Mucosa of rectum (tissue), 2 donors: ENCODE data around the gene ALDH2.
"Not testable (repeated sequence)": the region's sequence is repeated elsewhere in the genome, so short reads cannot be mapped to it uniquely, and the experiment has no call there.

Experiments used
- H3K27ac ChIP-seq, 2 donors: one replicate each; pipeline ENCODE4 v1.7.0; 2013; ENCODE audit warnings: inconsistent platforms in 2 of 2, low read depth in 2 of 2, low read length in 2 of 2
- H3K27me3 ChIP-seq, 2 donors: one replicate each; pipeline ENCODE4 v1.7.0; 2013; ENCODE audit warnings: low read length in 2 of 2; ENCODE audit not compliant: control insufficient read depth in 2 of 2, insufficient read depth in 2 of 2
- H3K36me3 ChIP-seq, 2 donors: one replicate each; pipeline ENCODE4 v1.7.0; 2013; ENCODE audit warnings: low read length in 2 of 2; ENCODE audit not compliant: control insufficient read depth in 2 of 2, insufficient read depth in 2 of 2
- H3K4me1 ChIP-seq, 2 donors: one replicate each; pipeline ENCODE4 v1.7.0; 2013; ENCODE audit warnings: low read length in 2 of 2, mild to moderate bottlenecking in 1 of 2; ENCODE audit not compliant: control insufficient read depth in 2 of 2, insufficient read depth in 2 of 2
- H3K4me3 ChIP-seq, 2 donors: one replicate each; pipeline ENCODE4 v1.7.0; 2013; ENCODE audit warnings: low read length in 2 of 2
- H3K9ac ChIP-seq, 2 donors: one replicate each; pipeline ENCODE4 v1.7.0; 2013; ENCODE audit warnings: low read length in 2 of 2, low read depth in 1 of 2, mild to moderate bottlenecking in 1 of 2
- H3K9me3 ChIP-seq, 2 donors: one replicate each; pipeline ENCODE4 v1.7.0; 2013; ENCODE audit warnings: low read length in 2 of 2; ENCODE audit not compliant: control insufficient read depth in 2 of 2
- donor health status: healthy.
- donor health status: Normal muscosa, but diverticular disease.

The ALDH2 gene

GRCh38 chr12:111766608-111767361, at the start of gene ALDH2:
TSS of gene ALDH2 (plus strand) at chr12:111766933. CDS start at chr12:111766983, 50 bp downstream.
- Histone ChIP-seq H3K27me3 (no peaks in the 10 kb centered on the region), H3K4me1 (peaks cover 31 to 41% of the 10 kb centered on the region in 2 donors), H3K9me3 (no peaks in the 10 kb centered on the region), H3K4me3 (peak within 1 kb of the TSS; percentile 90 to 95), H3K9ac (peak within 1 kb of the TSS; percentile 88 to 91), H3K36me3 (peaks cover 7 to 9% of the 10 kb centered on the region in 2 donors), H3K27ac (peak within 1 kb of the TSS; percentile 86 to 88)

GRCh38 chr12:111719316-111719715, 47.4 kb upstream of the ALDH2 start:
- not testable (repeated sequence) for H3K27ac ChIP-seq, H3K4me3 ChIP-seq, H3K9ac ChIP-seq, H3K4me1 ChIP-seq, H3K9me3 ChIP-seq, H3K27me3 ChIP-seq
- peaks cover 17 to 27% of the 10 kb centered on the region in 2 donors for H3K36me3 ChIP-seq

GRCh38 chr12:111720457-111720856, 46.3 kb upstream of the ALDH2 start:
- peaks cover 14 to 25% of the 10 kb centered on the region in 2 donors for H3K36me3 ChIP-seq
- H3K9me3 ChIP-seq = no peaks in the 10 kb centered on the region
- H3K9ac ChIP-seq = no peak overlapping the region
- no peak overlapping the region for H3K27ac ChIP-seq
- no peaks in the 10 kb centered on the region for H3K27me3 ChIP-seq
- no peaks in the 10 kb centered on the region for H3K4me1 ChIP-seq
- no peak overlapping the region for H3K4me3 ChIP-seq

- not testable (repeated sequence) for H3K27me3 ChIP-seq, H3K9ac ChIP-seq, H3K27ac ChIP-seq, H3K4me3 ChIP-seq, H3K9me3 ChIP-seq, H3K4me1 ChIP-seq
- H3K36me3 ChIP-seq = peaks cover 11 to 20% of the 10 kb centered on the region in 2 donors
These were observed 42.9 kb upstream of the ALDH2 start for GRCh38 chr12:111723646-111724360.

- Histone ChIP-seq H3K4me1 (no peaks in the 10 kb centered on the region), H3K27ac (no peak overlapping the region), H3K36me3 (peaks cover 25 to 40% of the 10 kb centered on the region in 2 donors), H3K9me3 (no peaks in the 10 kb centered on the region), H3K9ac (no peak overlapping the region), H3K27me3 (no peaks in the 10 kb centered on the region), H3K4me3 (no peak overlapping the region)
These were observed 37.9 kb upstream of the ALDH2 start for GRCh38 chr12:111728795-111729194.

GRCh38 chr12:111730420-111730819, 36.3 kb upstream of the ALDH2 start:
- Histone ChIP-seq H3K36me3 (peaks cover 29 to 42% of the 10 kb centered on the region in 2 donors), H3K4me3 (no peak overlapping the region), H3K9ac (no peak overlapping the region), H3K27me3 (no peaks in the 10 kb centered on the region), H3K27ac (no peak overlapping the region), H3K9me3 (no peaks in the 10 kb centered on the region), H3K4me1 (no peaks in the 10 kb centered on the region)

GRCh38 chr12:111732786-111733185, 33.9 kb upstream of the ALDH2 start:
- H3K27ac ChIP-seq = no peak overlapping the region
- no peak overlapping the region for H3K4me3 ChIP-seq
- no peak overlapping the region for H3K9ac ChIP-seq
- peaks cover 35 to 45% of the 10 kb centered on the region in 2 donors for H3K36me3 ChIP-seq
- H3K27me3 ChIP-seq = no peaks in the 10 kb centered on the region
- no peaks in the 10 kb centered on the region for H3K9me3 ChIP-seq
- H3K4me1 ChIP-seq = no peaks in the 10 kb centered on the region

GRCh38 chr12:111733340-111733915, 33.3 kb upstream of the ALDH2 start:
- H3K4me3 ChIP-seq = no peak overlapping the region
- no peaks in the 10 kb centered on the region for H3K4me1 ChIP-seq
- no peak overlapping the region for H3K27ac ChIP-seq
- no peaks in the 10 kb centered on the region for H3K9me3 ChIP-seq
- peaks cover 32 to 43% of the 10 kb centered on the region in 2 donors for H3K36me3 ChIP-seq
- H3K27me3 ChIP-seq = no peaks in the 10 kb centered on the region
- H3K9ac ChIP-seq = no peak overlapping the region

- not testable (repeated sequence) for H3K27me3 ChIP-seq, H3K9ac ChIP-seq, H3K4me1 ChIP-seq, H3K27ac ChIP-seq, H3K9me3 ChIP-seq, H3K4me3 ChIP-seq
- peaks cover 17 to 20% of the 10 kb centered on the region in 2 donors for H3K36me3 ChIP-seq
These were observed 27.2 kb upstream of the ALDH2 start for GRCh38 chr12:111739524-111739923.

GRCh38 chr12:111741235-111741812, 25.4 kb upstream of the ALDH2 start:
- Histone ChIP-seq H3K36me3 (peaks cover 23 to 34% of the 10 kb centered on the region in 2 donors), H3K4me3 (no peak overlapping the region), H3K9ac (peak overlapping the region in 1 of 2 donors; percentile 18), H3K9me3 (no peaks in the 10 kb centered on the region), H3K27ac (peak overlapping the region; percentile 12 to 50), H3K4me1 (peaks cover 2 to 9% of the 10 kb centered on the region in 2 donors), H3K27me3 (no peaks in the 10 kb centered on the region)
